IPS-11a (cell line): ENCODE measurements around the gene PSRC1.

ENCODE experiments used
- H3K4me3 ChIP-seq: one replicate; pipeline ENCODE4 v1.5.1; 2013; ENCODE audit warnings: low read depth, low read length, control low read depth

The PSRC1 gene

GRCh38 chr1:109272831-109273547 lies 10.0 kb downstream of the PSRC1 start:
- no peak overlapping the region for H3K4me3 ChIP-seq

GRCh38 chr1:109272021-109272799 lies 10.7 kb downstream of the PSRC1 start:
- H3K4me3 ChIP-seq = no peak overlapping the region

DNA sequence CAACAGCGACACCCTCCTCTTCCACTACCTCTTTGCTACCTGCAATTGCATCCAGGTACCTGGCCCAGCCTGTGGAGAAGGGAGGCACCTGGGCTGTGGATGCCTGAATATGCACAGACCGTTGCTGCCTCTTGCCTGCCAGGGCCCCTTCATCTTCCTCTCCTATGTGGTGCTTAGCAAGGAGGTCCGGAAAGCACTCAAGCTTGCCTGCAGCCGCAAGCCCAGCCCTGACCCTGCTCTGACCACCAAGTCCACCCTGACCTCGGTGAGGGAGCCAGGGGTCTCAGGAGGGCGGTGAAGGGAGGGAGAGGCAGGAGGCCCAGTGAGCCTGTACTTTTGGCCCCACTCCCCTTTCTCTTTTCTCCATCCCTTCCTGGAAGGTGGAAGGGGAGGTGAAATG lies 11.5 kb downstream of the PSRC1 start:
- H3K4me3 ChIP-seq = no peak overlapping the region

DNA sequence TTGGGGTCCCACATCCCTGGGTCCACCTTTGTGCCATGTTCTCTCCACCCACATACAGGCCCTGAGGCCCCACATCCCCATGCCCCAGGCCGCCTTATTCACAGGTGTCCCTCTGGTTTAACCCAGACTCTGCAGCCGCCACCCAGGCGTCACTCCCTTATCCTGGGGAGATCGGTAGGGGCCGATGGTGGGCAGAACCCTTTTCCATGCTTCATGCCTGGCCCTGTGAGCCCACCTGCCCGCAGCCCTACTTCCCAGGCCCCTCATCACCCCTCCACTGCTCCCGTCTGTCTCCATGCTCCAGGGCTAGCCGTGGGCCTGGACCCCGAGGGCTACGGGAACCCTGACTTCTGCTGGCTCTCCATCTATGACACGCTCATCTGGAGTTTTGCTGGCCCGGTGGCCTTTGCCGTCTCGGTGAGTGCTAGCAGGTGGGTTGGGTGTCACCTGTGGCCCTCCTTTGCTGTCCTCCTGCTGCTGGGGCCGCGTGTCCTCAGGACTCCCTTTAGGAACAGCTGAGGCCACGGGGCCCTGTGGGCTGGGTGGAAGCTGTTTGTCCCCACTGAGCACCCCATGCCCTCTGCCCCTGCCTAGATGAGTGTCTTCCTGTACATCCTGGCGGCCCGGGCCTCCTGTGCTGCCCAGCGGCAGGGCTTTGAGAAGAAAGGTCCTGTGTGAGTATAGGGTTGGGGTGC lies 12.2 kb downstream of the PSRC1 start:
- no peak overlapping the region for H3K4me3 ChIP-seq

GRCh38 chr1:109269981-109270622 lies 12.8 kb downstream of the PSRC1 start:
- no peak overlapping the region for H3K4me3 ChIP-seq

DNA sequence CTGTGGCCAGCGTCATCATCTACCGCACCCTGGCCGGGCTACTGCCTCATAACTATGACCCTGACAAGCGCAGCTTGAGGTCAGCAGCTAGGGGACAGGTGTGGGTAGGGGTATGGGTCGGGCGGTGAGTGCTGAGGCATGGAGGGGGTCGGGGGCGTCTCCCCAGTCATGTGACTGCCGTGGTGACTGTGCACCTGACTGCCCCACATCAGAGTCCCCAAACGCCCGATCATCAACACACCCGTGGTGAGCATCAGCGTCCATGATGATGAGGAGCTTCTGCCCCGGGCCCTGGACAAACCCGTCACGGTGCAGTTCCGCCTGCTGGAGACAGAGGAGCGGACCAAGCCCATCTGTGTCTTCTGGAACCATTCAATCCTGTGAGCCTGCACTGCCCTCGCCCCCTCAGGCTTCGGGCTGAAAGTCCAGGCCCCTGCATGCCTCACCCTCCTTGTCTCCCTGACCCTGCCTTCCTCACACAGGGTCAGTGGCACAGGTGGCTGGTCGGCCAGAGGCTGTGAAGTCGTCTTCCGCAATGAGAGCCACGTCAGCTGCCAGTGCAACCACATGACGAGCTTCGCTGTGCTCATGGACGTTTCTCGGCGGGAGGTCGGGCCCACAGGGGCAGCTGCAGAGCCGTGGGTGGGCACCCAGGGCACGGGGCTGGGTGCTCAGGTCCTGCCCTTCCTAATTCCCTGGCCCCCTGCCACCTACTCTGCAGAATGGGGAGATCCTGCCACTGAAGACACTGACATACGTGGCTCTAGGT lies 13.5 kb downstream of the PSRC1 start:
- H3K4me3 ChIP-seq = no peak overlapping the region

DNA sequence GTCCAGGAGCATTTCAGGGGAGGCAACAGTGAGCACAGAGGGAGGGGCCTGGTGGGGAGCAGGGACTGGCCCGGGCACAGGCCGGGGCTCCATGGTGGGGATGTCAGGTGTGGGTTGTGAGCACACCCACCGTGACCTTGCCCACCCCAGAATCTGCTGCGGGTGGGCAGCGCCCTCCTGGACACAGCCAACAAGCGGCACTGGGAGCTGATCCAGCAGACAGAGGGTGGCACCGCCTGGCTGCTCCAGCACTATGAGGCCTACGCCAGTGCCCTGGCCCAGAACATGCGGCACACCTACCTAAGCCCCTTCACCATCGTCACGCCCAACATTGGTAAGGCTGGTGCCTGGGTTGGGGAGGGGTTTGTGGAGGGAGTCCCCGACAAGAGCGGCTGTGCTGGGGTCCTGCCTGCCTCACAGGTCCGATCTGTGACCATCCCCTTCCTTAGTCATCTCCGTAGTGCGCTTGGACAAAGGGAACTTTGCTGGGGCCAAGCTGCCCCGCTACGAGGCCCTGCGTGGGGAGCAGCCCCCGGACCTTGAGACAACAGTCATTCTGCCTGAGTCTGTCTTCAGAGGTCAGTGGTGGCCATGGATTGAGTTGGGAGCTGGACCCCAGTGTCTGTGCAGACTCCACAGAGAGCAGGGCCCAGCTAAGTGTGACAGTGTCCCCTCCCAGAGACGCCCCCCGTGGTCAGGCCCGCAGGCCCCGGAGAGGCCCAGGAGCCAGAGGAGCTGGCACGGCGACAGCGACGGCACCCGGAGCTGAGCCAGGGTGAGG lies 14.3 kb downstream of the PSRC1 start:
- no peak overlapping the region for H3K4me3 ChIP-seq

GRCh38 chr1:109267743-109268300 lies 15.1 kb downstream of the PSRC1 start:
- H3K4me3 ChIP-seq = no peak overlapping the region

GRCh38 chr1:109266965-109267364 lies 16.0 kb downstream of the PSRC1 start:
- H3K4me3 ChIP-seq = no peak overlapping the region

- no peak overlapping the region for H3K4me3 ChIP-seq
These were observed 17.1 kb downstream of the PSRC1 start for GRCh38 chr1:109265741-109266330.

DNA sequence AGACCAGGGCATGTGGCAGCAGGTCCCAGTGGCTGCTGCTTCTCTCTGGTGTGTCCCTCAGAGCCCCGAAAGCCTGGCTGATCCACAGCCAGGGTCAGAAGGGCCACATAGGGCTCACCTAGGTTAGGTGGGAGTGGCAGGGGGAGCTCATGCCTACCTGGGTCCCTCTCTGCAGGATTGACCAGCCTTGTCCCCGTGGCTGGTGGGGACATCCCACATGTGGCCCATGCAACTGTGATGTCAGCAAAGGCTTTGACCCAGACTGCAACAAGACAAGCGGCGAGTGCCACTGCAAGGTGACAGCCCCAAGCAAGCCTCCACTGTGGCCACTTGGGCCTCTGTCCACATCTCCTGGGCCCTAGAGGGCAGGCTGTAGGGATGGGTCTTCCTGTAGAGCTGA lies 17.9 kb downstream of the PSRC1 start:
- H3K4me3 ChIP-seq = no peak overlapping the region

GRCh38 chr1:109264379-109264755 lies 18.6 kb downstream of the PSRC1 start:
- H3K4me3 ChIP-seq = no peak overlapping the region

DNA sequence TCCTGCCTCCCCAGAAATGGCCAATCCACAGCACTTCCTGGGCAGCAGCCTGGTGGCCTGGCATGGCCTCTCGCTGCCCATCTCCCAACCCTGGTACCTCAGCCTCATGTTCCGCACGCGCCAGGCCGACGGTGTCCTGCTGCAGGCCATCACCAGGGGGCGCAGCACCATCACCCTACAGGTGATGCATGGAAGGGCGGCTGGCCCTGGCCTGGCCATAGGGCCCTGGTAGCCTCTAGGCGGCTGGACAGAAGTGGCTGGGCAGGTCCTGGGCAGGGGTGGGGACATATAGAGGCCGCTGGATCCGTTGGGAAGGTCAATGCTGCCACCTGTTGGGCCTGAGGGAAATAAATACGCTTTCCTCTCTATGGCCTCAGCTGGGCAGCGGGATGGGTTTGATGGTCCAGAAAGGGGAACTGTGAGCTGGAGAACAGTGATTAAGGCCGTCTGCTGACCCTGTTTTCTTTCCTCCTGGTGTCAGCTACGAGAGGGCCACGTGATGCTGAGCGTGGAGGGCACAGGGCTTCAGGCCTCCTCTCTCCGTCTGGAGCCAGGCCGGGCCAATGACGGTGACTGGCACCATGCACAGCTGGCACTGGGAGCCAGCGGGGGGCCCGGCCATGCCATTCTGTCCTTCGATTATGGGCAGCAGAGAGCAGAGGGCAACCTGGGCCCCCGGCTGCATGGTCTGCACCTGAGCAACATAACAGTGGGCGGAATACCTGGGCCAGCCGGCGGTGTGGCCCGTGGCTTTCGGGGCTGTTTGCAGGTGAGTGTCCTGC lies 19.2 kb downstream of the PSRC1 start:
- H3K4me3 ChIP-seq = no peak overlapping the region

- no peak overlapping the region for H3K4me3 ChIP-seq
These were observed 19.7 kb downstream of the PSRC1 start for GRCh38 chr1:109263234-109263596.

GRCh38 chr1:109262231-109263055 lies 20.5 kb downstream of the PSRC1 start:
- H3K4me3 ChIP-seq = no peak overlapping the region

GRCh38 chr1:109261578-109261977 lies 21.4 kb downstream of the PSRC1 start:
- no peak overlapping the region for H3K4me3 ChIP-seq

- no peak overlapping the region for H3K4me3 ChIP-seq
These were observed 21.9 kb downstream of the PSRC1 start for GRCh38 chr1:109261006-109261405.
